Measurements from ENCODE around the gene SLC4A3.
"Not testable (repeated sequence)": the region's sequence is repeated elsewhere in the genome, so short reads cannot be mapped to it uniquely, and the experiment has no call there.

Gene SLC4A3

GRCh38 chr2:219644801-219645480 is 17.5 kb downstream of the SLC4A3 start:
- DNase-seq (ENCODE audit: insufficient read length, low spot score) (no peak), FAIRE-seq (no peak)

DNA sequence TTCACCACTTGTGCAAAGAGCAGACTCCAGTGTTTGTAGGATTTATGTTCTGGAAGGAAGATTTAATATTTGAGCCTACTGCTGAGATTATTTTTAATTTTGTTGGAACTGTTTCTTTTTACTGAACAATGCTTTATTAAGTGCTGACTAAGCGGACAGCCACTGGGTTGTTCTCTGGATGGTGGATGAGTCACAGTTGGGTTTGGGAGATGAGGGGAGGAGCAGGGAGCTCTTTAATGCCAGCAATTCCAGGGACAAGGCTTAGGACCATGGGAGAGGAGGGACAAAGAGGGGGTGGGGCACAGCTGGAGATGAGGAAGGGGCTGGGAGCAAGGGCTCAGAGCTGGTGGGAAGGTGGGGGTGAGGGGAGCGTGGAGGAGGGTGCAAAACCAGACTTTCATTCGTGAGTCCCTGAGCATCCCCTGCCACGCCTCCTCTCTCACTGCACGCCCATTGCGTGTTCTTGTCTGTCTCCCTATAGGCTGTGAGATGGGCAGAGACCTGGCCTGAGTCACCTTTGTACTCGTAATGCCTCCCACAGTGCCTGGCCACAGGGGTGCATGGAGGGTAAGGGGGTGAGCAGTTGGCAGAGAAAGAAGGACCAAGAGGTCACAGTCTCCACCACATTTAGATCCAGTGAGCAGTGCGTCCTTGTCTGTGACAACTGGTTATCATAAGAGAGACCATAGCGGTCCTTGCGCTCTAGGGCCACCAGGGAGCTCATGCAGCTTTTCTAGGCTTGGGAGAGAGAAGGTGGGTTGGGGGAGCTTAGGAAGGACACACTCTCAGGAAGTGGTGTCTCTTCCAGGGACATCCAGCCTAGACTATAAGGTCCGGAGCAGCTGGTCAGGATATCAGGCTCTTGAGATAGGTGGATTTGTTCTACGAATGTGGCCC is 18.4 kb downstream of the SLC4A3 start:
- DNase-seq (ENCODE audit: insufficient read length, low spot score) (peak; percentile 66), FAIRE-seq (no peak)

- no peak for FAIRE-seq
- no peak for DNase-seq (ENCODE audit: insufficient read length, low spot score)
These were observed 20.7 kb downstream of the SLC4A3 start for GRCh38 chr2:219648176-219648575.

- FAIRE-seq: no peak
These were observed 21.5 kb downstream of the SLC4A3 start for GRCh38 chr2:219648963-219649362.

GRCh38 chr2:219650426-219651248 is 23.2 kb downstream of the SLC4A3 start:
- DNase-seq (ENCODE audit: insufficient read length, low spot score): no peak
- FAIRE-seq: no peak

More at GRCh38 chr2:219648963-219649362, 21.5 kb downstream of the SLC4A3 start:
- no peak for DNase-seq (ENCODE audit: insufficient read length, low spot score)

DNA sequence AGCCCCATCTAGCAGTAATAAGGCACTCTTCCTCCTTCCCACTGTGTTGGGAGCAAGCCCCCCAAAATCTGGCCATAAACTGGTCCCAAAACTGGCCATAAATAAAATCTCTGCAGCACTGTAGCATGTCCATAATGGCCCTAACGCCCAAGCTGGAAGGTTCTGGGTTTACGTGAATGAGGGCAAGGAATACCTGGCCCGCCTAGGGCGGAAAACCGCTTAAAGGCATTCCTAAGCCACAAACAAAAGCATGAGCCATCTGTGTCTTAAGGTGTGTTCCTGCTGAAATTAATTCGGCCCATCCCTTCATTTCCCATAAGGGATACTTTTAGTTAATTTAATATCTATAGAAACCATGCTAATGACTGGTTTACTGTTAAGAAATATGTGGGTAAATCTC is 24.2 kb downstream of the SLC4A3 start:
- DNase-seq (ENCODE audit: insufficient read length, low spot score); FAIRE-seq: not testable (repeated sequence)

GRCh38 chr2:219656526-219656925 is 29.1 kb downstream of the SLC4A3 start:
- DNase-seq (ENCODE audit: insufficient read length, low spot score) (no peak), FAIRE-seq (no peak)

DNA sequence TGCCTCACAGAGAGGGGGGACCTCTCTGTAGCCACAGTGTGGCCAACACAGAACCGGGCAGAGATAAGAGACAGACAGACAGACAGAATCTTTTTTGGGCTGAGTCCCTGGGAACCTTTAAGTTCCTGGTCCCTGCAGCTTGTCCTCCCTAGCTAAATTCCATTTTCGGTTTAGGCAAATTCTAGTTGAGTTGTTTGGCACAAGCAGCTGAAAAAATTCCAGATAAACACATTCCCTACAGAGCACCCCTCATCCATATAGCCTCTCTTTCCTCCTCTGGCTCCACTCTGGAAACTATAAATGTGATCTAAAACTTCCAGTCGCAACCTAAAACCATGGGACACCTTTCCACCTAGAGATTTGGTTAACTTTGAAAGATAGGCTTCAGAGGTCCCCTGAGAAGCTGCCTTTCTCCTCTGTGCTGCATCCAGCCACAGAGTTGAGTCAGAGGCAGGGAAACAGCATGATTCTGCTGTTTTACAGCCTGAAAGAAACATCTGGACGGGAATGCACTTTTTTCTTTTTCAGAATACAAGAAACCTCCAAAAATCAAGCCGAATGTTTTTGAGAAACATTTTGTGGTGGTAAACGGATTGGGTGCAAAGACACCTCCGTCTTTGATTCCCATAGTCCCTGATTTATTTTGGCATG is 30.9 kb downstream of the SLC4A3 start:
- FAIRE-seq (no peak), DNase-seq (ENCODE audit: insufficient read length, low spot score) (no peak)

DNA sequence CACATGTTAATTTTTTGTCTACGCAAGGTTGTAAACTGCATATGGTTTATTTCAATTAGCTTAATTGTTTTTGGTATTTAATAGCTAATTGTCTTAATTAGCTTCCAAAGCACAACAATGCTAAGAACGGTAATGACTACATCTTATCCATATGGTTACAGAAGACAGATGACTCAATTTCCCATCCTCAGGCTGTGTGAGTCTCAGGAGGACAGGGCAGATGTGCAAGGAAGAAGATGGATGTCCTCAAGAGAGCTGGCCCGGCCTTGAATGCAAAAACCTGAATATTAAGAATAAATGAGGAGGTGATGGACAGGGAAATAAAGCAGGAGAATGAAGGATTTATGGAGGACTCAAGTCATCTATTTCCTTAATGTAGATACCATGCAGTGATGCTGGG is 31.4 kb downstream of the SLC4A3 start:
- FAIRE-seq: no peak
- no peak for DNase-seq (ENCODE audit: insufficient read length, low spot score)

DNA sequence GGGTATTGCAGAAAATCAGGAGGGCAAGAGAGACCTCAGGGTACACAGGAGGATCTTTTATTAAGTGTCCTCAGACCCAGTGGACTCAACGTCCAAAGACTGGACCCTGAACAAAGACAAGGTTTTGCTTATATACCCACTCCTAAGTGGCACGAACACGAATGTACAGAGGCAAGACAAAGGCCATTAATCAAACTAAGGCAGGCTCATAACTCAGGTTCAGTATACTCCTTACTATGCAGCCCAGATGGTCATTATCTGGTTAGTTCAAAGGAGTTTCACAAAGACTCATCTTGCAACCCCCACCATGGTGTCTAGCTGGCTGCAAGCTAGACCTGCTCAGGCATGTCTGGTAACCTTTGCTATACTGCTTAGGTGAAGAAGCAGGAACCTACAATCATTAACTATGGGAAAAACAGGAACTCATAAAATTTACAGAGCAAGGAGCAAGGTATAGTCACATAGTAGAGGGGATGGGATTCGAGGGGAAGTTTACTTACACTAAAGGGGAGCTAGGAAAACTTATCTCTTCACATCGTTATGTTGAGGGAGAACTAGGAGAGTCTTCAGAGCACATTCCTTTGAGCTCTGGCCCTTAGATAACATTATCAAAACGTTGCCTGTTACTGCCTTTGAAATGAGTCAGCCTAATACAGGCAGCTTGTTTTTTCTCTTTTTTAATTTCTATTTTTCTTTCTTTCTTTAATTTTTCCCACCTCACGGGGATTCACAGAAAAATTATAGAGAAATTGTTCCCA is 33.9 kb downstream of the SLC4A3 start:
- FAIRE-seq (no peak), DNase-seq (ENCODE audit: insufficient read length, low spot score) (no peak)

DNA sequence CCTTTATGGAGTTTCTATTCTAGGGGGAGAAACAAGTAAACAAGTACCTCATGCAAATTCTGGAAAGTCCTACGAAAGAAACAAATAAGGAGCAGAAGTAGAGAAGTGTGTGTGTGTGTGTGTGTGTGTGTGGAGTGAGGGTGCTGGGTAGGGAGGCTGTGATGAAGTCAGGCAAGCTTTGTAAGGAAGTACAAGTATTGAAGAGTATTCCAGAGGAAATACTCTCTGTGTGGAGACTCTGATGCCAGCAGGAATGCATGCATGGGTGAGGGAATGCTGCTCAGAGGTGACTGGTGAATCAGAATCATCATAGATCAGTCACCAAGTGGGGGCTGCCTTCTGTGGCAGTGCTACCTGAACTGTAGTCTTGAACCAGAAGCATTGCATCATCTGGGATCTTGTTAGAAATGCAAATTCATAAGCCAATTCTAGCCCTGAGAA is 34.5 kb downstream of the SLC4A3 start:
- DNase-seq (ENCODE audit: insufficient read length, low spot score) (no peak), FAIRE-seq (no peak)

- DNase-seq (ENCODE audit: insufficient read length, low spot score): no peak
- FAIRE-seq: no peak
These were observed 35.1 kb downstream of the SLC4A3 start for GRCh38 chr2:219662566-219662965.

- FAIRE-seq (no peak), DNase-seq (ENCODE audit: insufficient read length, low spot score) (no peak)
These were observed 35.8 kb downstream of the SLC4A3 start for GRCh38 chr2:219663116-219663762.

GRCh38 chr2:219664041-219664440 is 36.6 kb downstream of the SLC4A3 start:
- DNase-seq (ENCODE audit: insufficient read length, low spot score): no peak
- FAIRE-seq: no peak

GRCh38 chr2:219664944-219665343 is 37.5 kb downstream of the SLC4A3 start:
- DNase-seq (ENCODE audit: insufficient read length, low spot score): no peak
- FAIRE-seq: peak; percentile 36

GRCh38 chr2:219665926-219666325 is 38.5 kb downstream of the SLC4A3 start:
- FAIRE-seq: no peak
- no peak for DNase-seq (ENCODE audit: insufficient read length, low spot score)

- DNase-seq (ENCODE audit: insufficient read length, low spot score): no peak
- no peak for FAIRE-seq
These were observed 40.9 kb downstream of the SLC4A3 start for GRCh38 chr2:219668316-219668715.

- DNase-seq (ENCODE audit: insufficient read length, low spot score) (no peak), FAIRE-seq (no peak)
These were observed 43.0 kb downstream of the SLC4A3 start for GRCh38 chr2:219670386-219670785.

DNA sequence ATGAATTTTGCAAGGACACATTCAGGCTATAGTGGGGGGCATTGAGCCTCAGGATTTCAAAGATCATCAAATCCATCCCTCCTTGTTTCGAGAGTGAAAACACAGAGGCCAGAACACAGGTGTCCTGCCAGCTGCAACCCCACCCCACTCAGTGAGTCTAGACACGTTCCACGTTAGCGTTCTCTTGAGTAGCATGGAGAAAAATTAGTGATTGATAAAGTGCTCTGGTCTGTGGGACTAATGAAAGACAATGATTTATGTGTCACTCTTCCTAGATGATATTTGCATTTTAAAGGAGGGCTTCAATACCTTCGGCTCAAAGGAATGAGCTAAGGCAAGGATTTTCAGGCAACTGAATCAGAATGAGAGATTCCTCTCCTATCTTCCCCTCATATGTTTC is 43.8 kb downstream of the SLC4A3 start:
- FAIRE-seq: no peak

More for the DNA sequence above, 43.8 kb downstream of the SLC4A3 start:
- DNase-seq (ENCODE audit: insufficient read length, low spot score): no peak
